Osteoblast (primary cell): ENCODE results near the gene CLEC3B. TPM values are rescaled to one million over a fixed set of nuclear protein-coding genes. Genes with fewer than 3 reads are reported as not detected.

ENCODE experiments used
- DNase-seq: peaks from one replicate; pipeline ENCODE4 v3.0.0; 2011; ENCODE audit warnings: low spot score, mixed read lengths; ENCODE audit not compliant: insufficient read length; ENCODE audit errors: missing footprints
- H2AFZ ChIP-seq: 2 replicates; pipeline ENCODE4 v1.6.0; 2011; ENCODE audit warnings: mild to moderate bottlenecking, low read length
- H3K27ac ChIP-seq: 2 replicates; pipeline ENCODE4 v1.5.1; 2011; ENCODE audit warnings: mild to moderate bottlenecking, low read depth, low read length, moderate library complexity
- H3K27me3 ChIP-seq: 2 replicates; pipeline ENCODE4 v1.6.0; 2012; ENCODE audit warnings: mild to moderate bottlenecking, control low read depth, inconsistent platforms, low read length, moderate library complexity; ENCODE audit not compliant: insufficient read depth
- H3K36me3 ChIP-seq: 2 replicates; pipeline ENCODE4 v1.5.1; 2011; ENCODE audit warnings: mild to moderate bottlenecking, low read length, control low read depth, moderate library complexity; ENCODE audit not compliant: insufficient read depth
- H3K4me1 ChIP-seq: 2 replicates; pipeline ENCODE4 v1.5.1; 2011; ENCODE audit warnings: mild to moderate bottlenecking, low read length, control low read depth, moderate library complexity; ENCODE audit not compliant: insufficient read depth
- H3K4me2 ChIP-seq: 2 replicates; pipeline ENCODE4 v1.6.0; 2011; ENCODE audit warnings: mild to moderate bottlenecking, low read length; ENCODE audit not compliant: insufficient read depth
- H3K4me3 ChIP-seq: fragments of 200-600 bp; sonication (generic); 3 replicates; pipeline ENCODE4 v1.5.1; 2012; ENCODE audit warnings: mild to moderate bottlenecking, low read length, inconsistent platforms; ENCODE audit not compliant: insufficient read depth
- H3K79me2 ChIP-seq: 2 replicates; pipeline ENCODE4 v1.6.0; 2012; ENCODE audit warnings: mild to moderate bottlenecking, low read length, control low read depth, inconsistent platforms; ENCODE audit not compliant: insufficient read depth
- H3K9me3 ChIP-seq: 2 replicates; pipeline ENCODE4 v1.5.1; 2011; ENCODE audit warnings: low read depth, low read length, control low read depth
- H4K20me1 ChIP-seq: 2 replicates; pipeline ENCODE4 v1.6.0; 2012; ENCODE audit warnings: mild to moderate bottlenecking, low read length, control low read depth; ENCODE audit not compliant: insufficient read depth
- total RNA-seq: library from RNA; depleted of rRNA; stranded (reverse); fragments of >200 nt; gene quantifications from 2 replicates; pipeline ENCODE4 v1.2.3, GENCODE V29; 2012
- TF ChIP-seq, protein P1 (sequence below): IDR thresholded peaks from 2 replicates; pipeline ENCODE4 v1.5.1; 2011; ENCODE audit warnings: mild to moderate bottlenecking, low read depth, low read length, moderate library complexity; ENCODE audit errors: extremely low read depth

Gene CLEC3B
- total RNA-seq, 1 donor: 48.9 TPM

DNA sequence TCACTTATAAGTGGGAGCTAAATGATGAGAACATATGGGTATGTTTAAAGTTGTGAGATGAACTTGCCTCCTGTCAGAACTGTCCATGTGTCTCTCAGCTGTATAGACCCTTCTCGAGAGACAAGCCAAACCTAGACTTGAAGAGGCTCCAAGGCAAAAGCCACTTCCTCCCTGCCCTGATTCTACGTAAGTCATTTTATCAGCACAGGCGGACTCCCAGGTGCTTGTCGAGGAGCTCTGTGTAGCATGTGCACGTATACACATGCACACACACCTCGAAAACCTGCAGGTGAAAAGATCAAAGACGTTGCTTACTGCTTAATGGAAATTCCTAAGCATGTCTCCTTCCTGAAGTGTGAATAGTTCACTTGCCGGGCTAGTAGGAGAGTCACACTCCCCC, 5.6 kb upstream of the CLEC3B start:
- Histone ChIP-seq H3K27me3 (no peaks in the 10 kb centered on the region), H3K9me3 (no peaks in the 10 kb centered on the region)
- DNase-seq: no peak

DNA sequence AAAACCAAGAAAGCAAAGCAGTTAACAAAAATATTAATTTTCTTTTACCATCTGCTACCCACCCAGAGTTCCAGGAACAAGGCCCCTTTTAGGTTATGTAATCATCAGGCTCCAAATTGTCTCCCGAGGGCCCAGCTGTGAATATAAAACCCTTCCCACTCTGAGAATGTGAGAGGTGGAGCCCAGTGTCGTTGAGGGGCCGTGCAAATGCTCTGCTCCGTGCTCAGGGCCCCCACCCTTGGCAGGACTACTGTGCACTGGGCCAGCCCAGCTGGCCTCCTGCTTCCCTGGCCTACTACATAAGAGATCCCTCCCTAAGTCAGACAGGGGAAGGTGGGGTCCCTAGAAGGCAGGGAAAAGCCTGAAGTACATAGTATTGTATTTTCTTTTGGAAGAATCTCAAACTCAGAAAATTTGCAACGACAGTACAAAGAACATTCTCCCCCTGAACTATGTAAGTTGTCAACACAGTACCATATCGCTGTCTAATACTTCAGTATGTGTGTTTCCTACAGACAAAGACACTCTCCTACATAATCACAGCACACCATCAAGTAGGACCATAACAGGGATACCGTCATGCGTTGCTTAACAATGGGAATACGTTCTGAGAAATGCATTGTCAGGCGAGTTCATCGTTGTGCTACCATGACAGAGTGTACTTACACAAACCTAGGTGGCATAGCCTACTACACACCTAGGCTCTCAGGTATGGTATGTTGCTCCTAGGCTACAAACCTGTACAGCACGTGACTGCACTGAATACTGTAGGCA, 4.4 kb upstream of the CLEC3B start:
- TF ChIP-seq, protein P1, sequence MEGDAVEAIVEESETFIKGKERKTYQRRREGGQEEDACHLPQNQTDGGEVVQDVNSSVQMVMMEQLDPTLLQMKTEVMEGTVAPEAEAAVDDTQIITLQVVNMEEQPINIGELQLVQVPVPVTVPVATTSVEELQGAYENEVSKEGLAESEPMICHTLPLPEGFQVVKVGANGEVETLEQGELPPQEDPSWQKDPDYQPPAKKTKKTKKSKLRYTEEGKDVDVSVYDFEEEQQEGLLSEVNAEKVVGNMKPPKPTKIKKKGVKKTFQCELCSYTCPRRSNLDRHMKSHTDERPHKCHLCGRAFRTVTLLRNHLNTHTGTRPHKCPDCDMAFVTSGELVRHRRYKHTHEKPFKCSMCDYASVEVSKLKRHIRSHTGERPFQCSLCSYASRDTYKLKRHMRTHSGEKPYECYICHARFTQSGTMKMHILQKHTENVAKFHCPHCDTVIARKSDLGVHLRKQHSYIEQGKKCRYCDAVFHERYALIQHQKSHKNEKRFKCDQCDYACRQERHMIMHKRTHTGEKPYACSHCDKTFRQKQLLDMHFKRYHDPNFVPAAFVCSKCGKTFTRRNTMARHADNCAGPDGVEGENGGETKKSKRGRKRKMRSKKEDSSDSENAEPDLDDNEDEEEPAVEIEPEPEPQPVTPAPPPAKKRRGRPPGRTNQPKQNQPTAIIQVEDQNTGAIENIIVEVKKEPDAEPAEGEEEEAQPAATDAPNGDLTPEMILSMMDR: no peak
- no peaks in the 10 kb centered on the region for H3K79me2 ChIP-seq
- DNase-seq: no peak
- no peak overlapping the region for H2AFZ ChIP-seq
- no peak overlapping the region for H3K4me3 ChIP-seq
- H3K36me3 ChIP-seq: no peaks in the 10 kb centered on the region
- H3K27ac ChIP-seq: no peak overlapping the region
- H3K9me3 ChIP-seq: no peaks in the 10 kb centered on the region
- no peaks in the 10 kb centered on the region for H4K20me1 ChIP-seq
- H3K4me2 ChIP-seq: no peak overlapping the region
- peaks cover 26% of the 10 kb centered on the region for H3K4me1 ChIP-seq
- no peaks in the 10 kb centered on the region for H3K27me3 ChIP-seq

More for the DNA sequence above, 5.6 kb upstream of the CLEC3B start:
- Histone ChIP-seq H3K4me2 (no peak overlapping the region), H4K20me1 (no peaks in the 10 kb centered on the region), H3K4me3 (no peak overlapping the region), H3K27ac (no peak overlapping the region), H3K4me1 (peaks cover 14% of the 10 kb centered on the region), H3K36me3 (no peaks in the 10 kb centered on the region), H3K79me2 (no peaks in the 10 kb centered on the region), H2AFZ (no peak overlapping the region)
- TF ChIP-seq, protein P1: no peak

DNA sequence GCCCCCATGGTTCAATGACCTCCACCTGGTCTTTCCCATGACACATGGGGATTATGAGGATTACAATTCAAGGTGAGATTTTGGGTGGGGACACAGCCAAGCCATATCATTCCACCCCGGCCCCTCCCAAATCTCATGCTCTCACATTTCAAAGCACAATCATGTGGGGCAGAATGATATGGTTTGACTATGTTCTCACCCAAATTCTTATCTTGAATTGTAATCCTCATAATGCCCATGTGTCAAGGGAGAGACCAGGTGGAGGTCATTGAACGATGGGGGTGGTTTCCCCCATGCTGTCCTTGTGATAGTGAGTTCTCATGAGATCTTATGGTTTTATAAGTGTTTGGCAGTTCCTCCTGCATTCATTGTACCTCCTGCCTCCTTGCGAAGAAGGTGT, 2.4 kb upstream of the CLEC3B start:
- Histone ChIP-seq H2AFZ (no peak overlapping the region), H3K4me1 (peaks cover 37% of the 10 kb centered on the region), H3K27me3 (no peaks in the 10 kb centered on the region), H3K79me2 (no peaks in the 10 kb centered on the region), H3K36me3 (no peaks in the 10 kb centered on the region), H3K27ac (no peak overlapping the region), H4K20me1 (no peaks in the 10 kb centered on the region), H3K4me2 (no peak overlapping the region), H3K9me3 (no peaks in the 10 kb centered on the region), H3K4me3 (no peak overlapping the region)
- DNase-seq: no peak
- TF ChIP-seq, protein P1: no peak

DNA sequence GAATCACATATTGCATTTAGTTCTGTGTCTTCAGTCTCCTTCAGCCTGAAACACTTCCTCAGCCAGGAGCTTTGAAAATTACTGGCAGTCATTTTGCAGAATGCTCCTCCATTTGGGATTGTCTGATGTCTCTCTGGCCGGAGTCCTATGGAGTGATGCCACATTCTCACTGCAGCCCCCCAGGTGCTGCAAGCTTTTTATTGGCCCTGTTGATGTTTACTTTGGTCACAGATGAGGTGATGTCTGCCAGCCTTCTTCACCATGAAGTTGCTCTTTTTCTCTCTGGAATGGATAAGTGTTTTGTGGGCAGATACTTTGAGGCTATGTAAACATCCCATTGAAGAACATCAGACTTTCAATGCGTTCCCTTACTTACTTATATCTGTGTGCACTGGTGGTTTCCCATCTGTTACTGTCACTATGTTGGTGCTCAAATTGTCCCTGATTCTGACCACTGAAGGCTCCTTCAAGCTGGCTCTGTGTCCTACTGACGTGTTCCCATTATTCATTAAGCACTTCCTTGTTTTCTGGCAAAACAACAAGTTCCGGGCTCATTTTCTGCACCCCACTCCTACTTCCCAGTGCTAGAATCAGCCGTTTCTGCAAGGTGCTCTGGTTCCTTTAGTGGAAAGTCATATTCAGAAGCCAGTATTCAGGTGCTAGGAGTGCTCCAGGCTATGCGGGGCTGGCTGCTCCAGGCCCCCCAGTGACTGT, 1.4 kb upstream of the CLEC3B start:
- Histone ChIP-seq H3K36me3 (no peaks in the 10 kb centered on the region), H3K4me3 (no peak overlapping the region), H3K79me2 (no peaks in the 10 kb centered on the region), H3K4me2 (no peak overlapping the region), H3K27ac (no peak overlapping the region), H3K9me3 (no peaks in the 10 kb centered on the region), H3K4me1 (peaks cover 45% of the 10 kb centered on the region), H2AFZ (no peak overlapping the region), H3K27me3 (no peaks in the 10 kb centered on the region), H4K20me1 (no peaks in the 10 kb centered on the region)
- TF ChIP-seq, protein P1: no peak
- peak; percentile 44 for DNase-seq
